Middle frontal gyrus (tissue), 1 donor: ENCODE measurements around the gene KIRREL3.

Experiments
- DNase-seq: peaks from one replicate; pipeline ENCODE4 v3.0.0-alpha.2; 2015; ENCODE audit warnings: low spot score; ENCODE audit errors: extremely low spot score

Gene KIRREL3

GRCh38 chr11:126585388-126585773 is 415.2 kb downstream of the KIRREL3 start:
- DNase-seq, result no peak

GRCh38 chr11:126583594-126584427 is 416.8 kb downstream of the KIRREL3 start:
- DNase-seq, result no peak

GRCh38 chr11:126583101-126583500 is 417.5 kb downstream of the KIRREL3 start:
- no peak for DNase-seq

GRCh38 chr11:126581871-126582648 is 418.5 kb downstream of the KIRREL3 start:
- no peak for DNase-seq

GRCh38 chr11:126578426-126578825 is 422.1 kb downstream of the KIRREL3 start:
- no peak for DNase-seq

- no peak for DNase-seq
Measured at GRCh38 chr11:126578021-126578420, 422.5 kb downstream of the KIRREL3 start.

GRCh38 chr11:126575849-126576248 is 424.7 kb downstream of the KIRREL3 start:
- no peak for DNase-seq

- DNase-seq, result no peak
Measured at GRCh38 chr11:126573325-126573978, 427.1 kb downstream of the KIRREL3 start.

GRCh38 chr11:126570489-126570888 is 430.1 kb downstream of the KIRREL3 start:
- DNase-seq, result no peak

GRCh38 chr11:126567419-126567818 is 433.2 kb downstream of the KIRREL3 start:
- DNase-seq, result no peak

GRCh38 chr11:126564566-126564965 is 436.0 kb downstream of the KIRREL3 start:
- DNase-seq, result no peak

GRCh38 chr11:126561327-126561893 is 439.2 kb downstream of the KIRREL3 start:
- DNase-seq, result no peak

GRCh38 chr11:126560221-126560620 is 440.3 kb downstream of the KIRREL3 start:
- DNase-seq, result no peak

- DNase-seq, result no peak
Measured at GRCh38 chr11:126548581-126549550, 451.7 kb downstream of the KIRREL3 start.

- DNase-seq, result no peak
Measured at GRCh38 chr11:126547691-126548090, 452.9 kb downstream of the KIRREL3 start.

- DNase-seq, result no peak
Measured at GRCh38 chr11:126547161-126547560, 453.4 kb downstream of the KIRREL3 start.

GRCh38 chr11:126546694-126547093 is 453.9 kb downstream of the KIRREL3 start:
- no peak for DNase-seq

GRCh38 chr11:126546191-126546590 is 454.4 kb downstream of the KIRREL3 start:
- no peak for DNase-seq

GRCh38 chr11:126545057-126545555 is 455.5 kb downstream of the KIRREL3 start:
- DNase-seq, result no peak
